H9 (cell line): ENCODE data around the gene KCTD1. TPM values are rescaled to one million over a fixed set of nuclear protein-coding genes. Genes with fewer than 3 reads are reported as not detected.

Source experiments
- DNase-seq: peaks from one replicate; pipeline ENCODE4 v3.0.0-alpha.2; 2017
- H2AFZ ChIP-seq: one replicate; pipeline ENCODE4 v1.6.1; 2013; ENCODE audit warnings: mild to moderate bottlenecking, low read length, control low read depth, moderate library complexity
- H2AK5ac ChIP-seq: 2 replicates; pipeline ENCODE4 v1.6.1; 2013; ENCODE audit warnings: low read length, control low read depth, mixed read lengths; ENCODE audit not compliant: insufficient read length
- H2BK120ac ChIP-seq: one replicate; pipeline ENCODE4 v1.6.1; 2013; ENCODE audit warnings: low read depth, mild to moderate bottlenecking, low read length, control low read depth, inconsistent platforms; ENCODE audit not compliant: poor library complexity, severe bottlenecking
- H2BK12ac ChIP-seq: 2 replicates; pipeline ENCODE4 v1.6.1; 2013; ENCODE audit warnings: low read length, control low read depth, mixed read lengths, low read depth; ENCODE audit not compliant: insufficient read length
- H2BK15ac ChIP-seq: 2 replicates; pipeline ENCODE4 v1.6.1; 2013; ENCODE audit warnings: low read depth, low read length, control low read depth
- H2BK20ac ChIP-seq: one replicate; pipeline ENCODE4 v1.6.1; 2013; ENCODE audit warnings: low read depth, mild to moderate bottlenecking, low read length, control low read depth, inconsistent platforms; ENCODE audit not compliant: poor library complexity, severe bottlenecking
- H2BK5ac ChIP-seq: 2 replicates; pipeline ENCODE4 v1.6.1; 2013; ENCODE audit warnings: low read length, control low read depth, mixed read lengths; ENCODE audit not compliant: insufficient read length
- H3K14ac ChIP-seq: 2 replicates; pipeline ENCODE4 v1.6.1; 2013; ENCODE audit warnings: low read length, control low read depth; ENCODE audit not compliant: insufficient read depth
- H3K18ac ChIP-seq: 2 replicates; pipeline ENCODE4 v1.6.1; 2013; ENCODE audit warnings: low read depth, mild to moderate bottlenecking, mixed read lengths, low read length, control low read depth; ENCODE audit not compliant: insufficient read length
- H3K23ac ChIP-seq: 2 replicates; pipeline ENCODE4 v1.6.1; 2013; ENCODE audit warnings: low read length, control low read depth, mixed read lengths, low read depth; ENCODE audit not compliant: insufficient read length
- H3K23me2 ChIP-seq: 2 replicates; pipeline ENCODE4 v1.6.1; 2013; ENCODE audit warnings: low read depth, mild to moderate bottlenecking, mixed read lengths, low read length, control low read depth; ENCODE audit not compliant: insufficient read length, poor library complexity, severe bottlenecking
- H3K27ac ChIP-seq: 2 replicates; pipeline ENCODE4 v1.5.1; 2013; ENCODE audit warnings: low read length, control low read depth, mixed read lengths, low read depth; ENCODE audit not compliant: insufficient read length
- H3K27me3 ChIP-seq: 2 replicates; pipeline ENCODE4 v1.6.1; 2013; ENCODE audit warnings: low read length, control low read depth, inconsistent platforms; ENCODE audit not compliant: insufficient read depth
- H3K4ac ChIP-seq: 2 replicates; pipeline ENCODE4 v1.6.1; 2013; ENCODE audit warnings: low read depth, mild to moderate bottlenecking, control low read depth, inconsistent platforms, low read length, moderate library complexity
- H3K4me1 ChIP-seq: 2 replicates; pipeline ENCODE4 v1.6.1; 2013; ENCODE audit warnings: low read length, control low read depth, inconsistent platforms; ENCODE audit not compliant: insufficient read depth
- H3K4me2 ChIP-seq: 2 replicates; pipeline ENCODE4 v1.6.1; 2013; ENCODE audit warnings: low read length, control low read depth, mixed read lengths; ENCODE audit not compliant: insufficient read length, insufficient read depth
- H3K56ac ChIP-seq: 2 replicates; pipeline ENCODE4 v1.6.1; 2013; ENCODE audit warnings: low read depth, mild to moderate bottlenecking, mixed read lengths, low read length, control low read depth; ENCODE audit not compliant: insufficient read length
- H3K79me1 ChIP-seq: 2 replicates; pipeline ENCODE4 v1.6.1; 2013; ENCODE audit warnings: low read depth, mild to moderate bottlenecking, moderate library complexity, low read length, control low read depth, inconsistent platforms; ENCODE audit not compliant: insufficient read depth, poor library complexity, severe bottlenecking
- H3K79me2 ChIP-seq: 2 replicates; pipeline ENCODE4 v1.6.1; 2013; ENCODE audit warnings: low read length, control low read depth, inconsistent platforms; ENCODE audit not compliant: insufficient read depth
- H3K9ac ChIP-seq: 2 replicates; pipeline ENCODE4 v1.6.1; 2013; ENCODE audit warnings: low read length, control low read depth, mixed read lengths; ENCODE audit not compliant: insufficient read length; ENCODE audit errors: extremely low read depth
- H3K9me3 ChIP-seq: one replicate; pipeline ENCODE4 v1.6.1; 2013; ENCODE audit warnings: low read depth, low read length, inconsistent platforms; ENCODE audit not compliant: control insufficient read depth
- H3T11ph ChIP-seq: one replicate; pipeline ENCODE4 v1.6.1; 2013; ENCODE audit warnings: mild to moderate bottlenecking, low read length, control low read depth, inconsistent platforms
- H4K20me1 ChIP-seq: one replicate; pipeline ENCODE4 v1.6.1; 2013; ENCODE audit not compliant: control insufficient read depth, insufficient read length, insufficient read depth
- H4K5ac ChIP-seq: 2 replicates; pipeline ENCODE4 v1.6.1; 2013; ENCODE audit warnings: low read depth, mild to moderate bottlenecking, mixed read lengths, low read length, control low read depth; ENCODE audit not compliant: insufficient read length
- H4K8ac ChIP-seq: replicated peaks from 2 replicates; pipeline ENCODE4 v1.6.1; 2013; ENCODE audit warnings: low read length, control low read depth, mixed read lengths, low read depth; ENCODE audit not compliant: insufficient read length
- H4K91ac ChIP-seq: 2 replicates; pipeline ENCODE4 v1.6.1; 2013; ENCODE audit warnings: low read depth, mild to moderate bottlenecking, moderate library complexity, mixed read lengths, low read length, control low read depth; ENCODE audit not compliant: insufficient read length
- H3K27ac Mint-ChIP-seq, 3 experiments: 2 replicates in 2 of 3; 3 replicates in 1 of 3; pipeline ENCODE4 v1.8.0; 2020 to 2021; ENCODE audit warnings: mixed read lengths in 3 of 3, mild to moderate bottlenecking in 1 of 3, moderate library complexity in 1 of 3
- H3K27me3 Mint-ChIP-seq: 2 replicates; pipeline ENCODE4 v1.8.0; 2021; ENCODE audit warnings: low read depth, mild to moderate bottlenecking, moderate library complexity, mixed read lengths
- H3K36me3 Mint-ChIP-seq, 3 experiments: 2 replicates in 2 of 3; 3 replicates in 1 of 3; pipeline ENCODE4 v1.8.0; 2020 to 2021; ENCODE audit warnings: low read depth in 3 of 3, mixed read lengths in 3 of 3; ENCODE audit not compliant: insufficient read depth in 1 of 3
- H3K4me1 Mint-ChIP-seq, 2 experiments: 2 replicates each; pipeline ENCODE4 v1.8.0; 2020; ENCODE audit warnings: mixed read lengths in 2 of 2
- H3K4me3 Mint-ChIP-seq, 2 experiments: 2 replicates in 1 of 2; 3 replicates in 1 of 2; pipeline ENCODE4 v1.8.0; 2020 to 2021; ENCODE audit warnings: mild to moderate bottlenecking in 2 of 2, mixed read lengths in 2 of 2, moderate library complexity in 1 of 2
- H3K9me3 Mint-ChIP-seq, 2 experiments: 2 replicates in 1 of 2; 3 replicates in 1 of 2; pipeline ENCODE4 v1.8.0; 2020; ENCODE audit warnings: mild to moderate bottlenecking in 2 of 2, mixed read lengths in 2 of 2, moderate library complexity in 1 of 2
- WGBS: extraction: QIAGEN DNeasy Blood & Tissue Kit; methylation state at CpG from one replicate; pipeline ENCODE4 v1.1.7; 2013; ENCODE audit warnings: missing lambda C conversion rate, low lambda C conversion rate, mixed read lengths; ENCODE audit not compliant: insufficient read length; ENCODE audit errors: extremely low coverage; 5-methylcytosine and 5-hydroxymethylcytosine counted together
- total RNA-seq: library from RNA; stranded (reverse); gene quantifications from 2 replicates; pipeline ENCODE4 v1.2.1, GENCODE V29; 2021
- TF ChIP-seq, protein P1 (sequence below): fragments of 200-600 bp; sonication (generic); conservative IDR thresholded peaks from 3 replicates; pipeline ENCODE4 v1.8.0; 2021; ENCODE audit warnings: antibody characterized with exemption, mild to moderate bottlenecking

Gene KCTD1
- total RNA-seq, 1 experiment from 2014 or later = 10.8 TPM

DNA sequence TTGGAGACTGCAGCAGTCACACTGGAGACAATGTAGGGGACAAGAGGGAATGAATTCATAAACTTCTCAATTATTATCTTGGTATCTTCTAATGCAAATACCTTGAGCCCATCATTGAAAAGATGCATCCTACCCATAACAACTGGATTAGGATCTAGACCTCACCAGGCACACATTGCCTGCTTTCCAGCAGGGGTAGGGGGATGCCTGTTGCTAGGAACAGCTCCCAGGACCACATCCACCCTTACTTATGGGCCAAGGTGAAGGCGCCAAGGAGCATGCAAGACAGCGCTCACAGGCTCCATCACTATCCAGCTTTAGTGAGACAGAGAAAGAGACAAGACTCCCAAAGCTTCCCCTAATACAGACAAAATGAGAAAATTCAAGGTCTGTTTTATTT, 24.4 kb downstream of the KCTD1 start:
- Histone ChIP-seq H3T11ph (no peak overlapping the region), H2BK120ac (no peak overlapping the region), H2AFZ (no peak overlapping the region), H3K9me3 (no peaks in the 10 kb centered on the region), H3K4me1 (peaks cover 11% of the 10 kb centered on the region; the same call in 1 of the 2 replicates), H3K27me3 (no peaks in the 10 kb centered on the region), H3K79me1 (no peaks in the 10 kb centered on the region), H3K79me2 (no peaks in the 10 kb centered on the region), H4K8ac (no peak overlapping the region), H3K4ac (no peak overlapping the region), H2BK12ac (no peak overlapping the region), H3K9ac (no peak overlapping the region), H3K14ac (no peak overlapping the region), H2BK5ac (no peak overlapping the region), H3K27ac (no peak overlapping the region), H4K20me1 (no peaks in the 10 kb centered on the region), H3K56ac (no peak overlapping the region), H3K4me2 (no peak overlapping the region), H2AK5ac (no peak overlapping the region), H4K91ac (no peak overlapping the region), H3K18ac (no peak overlapping the region), H4K5ac (no peak overlapping the region), H2BK20ac (no peak overlapping the region), H3K23ac (no peak overlapping the region), H3K23me2 (no peaks in the 10 kb centered on the region), H2BK15ac (no peak overlapping the region)
- H3K27me3 Mint-ChIP-seq = no peaks in the 10 kb centered on the region
- no peaks in the 10 kb centered on the region for H3K36me3 Mint-ChIP-seq
- no CpG with 5 or more reads among the region's 2 CpGs for WGBS
- H3K9me3 Mint-ChIP-seq = no peaks in the 10 kb centered on the region
- no peak overlapping the region for H3K4me3 Mint-ChIP-seq
- H3K27ac Mint-ChIP-seq = no peak overlapping the region; a peak in 2 of 7 replicates
- TF ChIP-seq, protein P1, sequence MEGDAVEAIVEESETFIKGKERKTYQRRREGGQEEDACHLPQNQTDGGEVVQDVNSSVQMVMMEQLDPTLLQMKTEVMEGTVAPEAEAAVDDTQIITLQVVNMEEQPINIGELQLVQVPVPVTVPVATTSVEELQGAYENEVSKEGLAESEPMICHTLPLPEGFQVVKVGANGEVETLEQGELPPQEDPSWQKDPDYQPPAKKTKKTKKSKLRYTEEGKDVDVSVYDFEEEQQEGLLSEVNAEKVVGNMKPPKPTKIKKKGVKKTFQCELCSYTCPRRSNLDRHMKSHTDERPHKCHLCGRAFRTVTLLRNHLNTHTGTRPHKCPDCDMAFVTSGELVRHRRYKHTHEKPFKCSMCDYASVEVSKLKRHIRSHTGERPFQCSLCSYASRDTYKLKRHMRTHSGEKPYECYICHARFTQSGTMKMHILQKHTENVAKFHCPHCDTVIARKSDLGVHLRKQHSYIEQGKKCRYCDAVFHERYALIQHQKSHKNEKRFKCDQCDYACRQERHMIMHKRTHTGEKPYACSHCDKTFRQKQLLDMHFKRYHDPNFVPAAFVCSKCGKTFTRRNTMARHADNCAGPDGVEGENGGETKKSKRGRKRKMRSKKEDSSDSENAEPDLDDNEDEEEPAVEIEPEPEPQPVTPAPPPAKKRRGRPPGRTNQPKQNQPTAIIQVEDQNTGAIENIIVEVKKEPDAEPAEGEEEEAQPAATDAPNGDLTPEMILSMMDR = no peak
- no peak for DNase-seq
- peaks cover 54 to 69% of the 10 kb centered on the region in 2 experiments for H3K4me1 Mint-ChIP-seq
